DND-41 (cell line): ENCODE measurements around the gene SLAMF9.

Experiments
- EZH2 ChIP-seq: IDR thresholded peaks from 3 replicates; pipeline ENCODE4 v1.6.1; 2012; ENCODE audit warnings: borderline replicate concordance, low read depth, mild to moderate bottlenecking, moderate library complexity, low read length, inconsistent platforms; ENCODE audit not compliant: severe bottlenecking
- TF ChIP-seq, protein P1 (sequence below): IDR thresholded peaks from 2 replicates; pipeline ENCODE4 v1.5.1; 2012; ENCODE audit warnings: borderline replicate concordance, low read length, moderate library complexity, mild to moderate bottlenecking; ENCODE audit not compliant: poor library complexity, severe bottlenecking; ENCODE audit errors: extremely low read depth

DNA sequence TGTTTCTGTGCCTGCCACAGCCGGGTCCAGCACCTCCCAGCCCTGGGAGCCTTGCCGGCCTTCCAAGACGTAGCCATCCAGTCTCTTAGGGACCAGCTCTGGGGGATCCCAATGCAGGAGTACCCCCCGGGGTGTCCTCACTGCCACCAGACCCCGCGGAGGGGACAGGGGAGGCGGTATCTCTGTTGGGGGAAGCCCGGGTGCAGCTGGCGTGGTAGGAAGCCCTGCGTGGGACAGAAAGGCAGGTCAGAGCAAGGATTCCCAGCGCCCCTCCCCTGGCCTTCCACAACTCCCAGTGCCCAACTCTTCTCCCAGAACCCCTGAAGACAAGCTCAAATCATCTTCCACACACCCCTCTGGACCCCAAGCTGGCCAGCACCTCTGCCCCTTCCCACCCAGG lies 23.8 kb downstream of the SLAMF9 start:
- TF ChIP-seq, protein P1, sequence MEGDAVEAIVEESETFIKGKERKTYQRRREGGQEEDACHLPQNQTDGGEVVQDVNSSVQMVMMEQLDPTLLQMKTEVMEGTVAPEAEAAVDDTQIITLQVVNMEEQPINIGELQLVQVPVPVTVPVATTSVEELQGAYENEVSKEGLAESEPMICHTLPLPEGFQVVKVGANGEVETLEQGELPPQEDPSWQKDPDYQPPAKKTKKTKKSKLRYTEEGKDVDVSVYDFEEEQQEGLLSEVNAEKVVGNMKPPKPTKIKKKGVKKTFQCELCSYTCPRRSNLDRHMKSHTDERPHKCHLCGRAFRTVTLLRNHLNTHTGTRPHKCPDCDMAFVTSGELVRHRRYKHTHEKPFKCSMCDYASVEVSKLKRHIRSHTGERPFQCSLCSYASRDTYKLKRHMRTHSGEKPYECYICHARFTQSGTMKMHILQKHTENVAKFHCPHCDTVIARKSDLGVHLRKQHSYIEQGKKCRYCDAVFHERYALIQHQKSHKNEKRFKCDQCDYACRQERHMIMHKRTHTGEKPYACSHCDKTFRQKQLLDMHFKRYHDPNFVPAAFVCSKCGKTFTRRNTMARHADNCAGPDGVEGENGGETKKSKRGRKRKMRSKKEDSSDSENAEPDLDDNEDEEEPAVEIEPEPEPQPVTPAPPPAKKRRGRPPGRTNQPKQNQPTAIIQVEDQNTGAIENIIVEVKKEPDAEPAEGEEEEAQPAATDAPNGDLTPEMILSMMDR = no peak
- TF ChIP-seq EZH2 = no peak
